ENCODE measurements around the gene VPS8.

The VPS8 gene

DNA sequence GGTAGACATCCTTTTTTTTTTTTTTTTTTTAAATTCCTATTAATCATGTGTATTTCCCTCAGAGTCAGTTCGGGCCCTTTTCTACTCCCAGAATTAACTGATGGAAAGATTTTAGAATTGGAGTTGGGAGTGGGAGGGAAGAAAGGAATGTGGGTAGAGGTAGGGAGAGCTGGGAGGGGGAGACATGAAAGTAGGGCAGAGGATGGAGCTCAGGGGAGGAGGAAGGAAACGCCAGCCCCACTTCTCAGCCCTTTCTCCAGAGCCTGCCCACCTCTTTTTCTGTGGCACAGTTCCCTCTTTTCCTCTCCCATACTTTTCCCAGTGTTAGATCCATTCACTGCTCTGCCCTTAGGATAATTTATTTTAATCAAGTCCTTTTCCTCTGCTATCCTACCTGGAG, 129.4 kb downstream of the VPS8 start:
- no peak for TF ChIP-seq GABPA (IDR thresholded peaks at IDR 0.05; ENCODE audit: low read depth)
- TF ChIP-seq SPI1 (IDR thresholded peaks at IDR 0.05; ENCODE audit: borderline replicate concordance, low read depth), result no peak
- TF ChIP-seq, protein P1, sequence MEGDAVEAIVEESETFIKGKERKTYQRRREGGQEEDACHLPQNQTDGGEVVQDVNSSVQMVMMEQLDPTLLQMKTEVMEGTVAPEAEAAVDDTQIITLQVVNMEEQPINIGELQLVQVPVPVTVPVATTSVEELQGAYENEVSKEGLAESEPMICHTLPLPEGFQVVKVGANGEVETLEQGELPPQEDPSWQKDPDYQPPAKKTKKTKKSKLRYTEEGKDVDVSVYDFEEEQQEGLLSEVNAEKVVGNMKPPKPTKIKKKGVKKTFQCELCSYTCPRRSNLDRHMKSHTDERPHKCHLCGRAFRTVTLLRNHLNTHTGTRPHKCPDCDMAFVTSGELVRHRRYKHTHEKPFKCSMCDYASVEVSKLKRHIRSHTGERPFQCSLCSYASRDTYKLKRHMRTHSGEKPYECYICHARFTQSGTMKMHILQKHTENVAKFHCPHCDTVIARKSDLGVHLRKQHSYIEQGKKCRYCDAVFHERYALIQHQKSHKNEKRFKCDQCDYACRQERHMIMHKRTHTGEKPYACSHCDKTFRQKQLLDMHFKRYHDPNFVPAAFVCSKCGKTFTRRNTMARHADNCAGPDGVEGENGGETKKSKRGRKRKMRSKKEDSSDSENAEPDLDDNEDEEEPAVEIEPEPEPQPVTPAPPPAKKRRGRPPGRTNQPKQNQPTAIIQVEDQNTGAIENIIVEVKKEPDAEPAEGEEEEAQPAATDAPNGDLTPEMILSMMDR (IDR thresholded peaks at IDR 0.05; ENCODE audit: insufficient read depth, low read length), result no peak
- no peak for TF ChIP-seq POLR2AphosphoS5 (IDR thresholded peaks at IDR 0.05; ENCODE audit: low read depth)
- TF ChIP-seq, protein P2, sequence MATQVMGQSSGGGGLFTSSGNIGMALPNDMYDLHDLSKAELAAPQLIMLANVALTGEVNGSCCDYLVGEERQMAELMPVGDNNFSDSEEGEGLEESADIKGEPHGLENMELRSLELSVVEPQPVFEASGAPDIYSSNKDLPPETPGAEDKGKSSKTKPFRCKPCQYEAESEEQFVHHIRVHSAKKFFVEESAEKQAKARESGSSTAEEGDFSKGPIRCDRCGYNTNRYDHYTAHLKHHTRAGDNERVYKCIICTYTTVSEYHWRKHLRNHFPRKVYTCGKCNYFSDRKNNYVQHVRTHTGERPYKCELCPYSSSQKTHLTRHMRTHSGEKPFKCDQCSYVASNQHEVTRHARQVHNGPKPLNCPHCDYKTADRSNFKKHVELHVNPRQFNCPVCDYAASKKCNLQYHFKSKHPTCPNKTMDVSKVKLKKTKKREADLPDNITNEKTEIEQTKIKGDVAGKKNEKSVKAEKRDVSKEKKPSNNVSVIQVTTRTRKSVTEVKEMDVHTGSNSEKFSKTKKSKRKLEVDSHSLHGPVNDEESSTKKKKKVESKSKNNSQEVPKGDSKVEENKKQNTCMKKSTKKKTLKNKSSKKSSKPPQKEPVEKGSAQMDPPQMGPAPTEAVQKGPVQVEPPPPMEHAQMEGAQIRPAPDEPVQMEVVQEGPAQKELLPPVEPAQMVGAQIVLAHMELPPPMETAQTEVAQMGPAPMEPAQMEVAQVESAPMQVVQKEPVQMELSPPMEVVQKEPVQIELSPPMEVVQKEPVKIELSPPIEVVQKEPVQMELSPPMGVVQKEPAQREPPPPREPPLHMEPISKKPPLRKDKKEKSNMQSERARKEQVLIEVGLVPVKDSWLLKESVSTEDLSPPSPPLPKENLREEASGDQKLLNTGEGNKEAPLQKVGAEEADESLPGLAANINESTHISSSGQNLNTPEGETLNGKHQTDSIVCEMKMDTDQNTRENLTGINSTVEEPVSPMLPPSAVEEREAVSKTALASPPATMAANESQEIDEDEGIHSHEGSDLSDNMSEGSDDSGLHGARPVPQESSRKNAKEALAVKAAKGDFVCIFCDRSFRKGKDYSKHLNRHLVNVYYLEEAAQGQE (IDR thresholded peaks at IDR 0.05; ENCODE audit: insufficient replicate concordance, low read depth), result no peak
- Histone ChIP-seq H3K4me3 (replicated peaks; ENCODE audit: insufficient read depth, low read length) (no peak overlapping the region), H3K27me3 (ENCODE audit: insufficient read depth, poor library complexity, severe bottlenecking) (no peaks in the 10 kb centered on the region), H3K27ac (replicated peaks) (no peak overlapping the region)
- no peak for DNase-seq (ENCODE audit: low read depth in 1 of 2, low spot score in 1 of 2)

DNA sequence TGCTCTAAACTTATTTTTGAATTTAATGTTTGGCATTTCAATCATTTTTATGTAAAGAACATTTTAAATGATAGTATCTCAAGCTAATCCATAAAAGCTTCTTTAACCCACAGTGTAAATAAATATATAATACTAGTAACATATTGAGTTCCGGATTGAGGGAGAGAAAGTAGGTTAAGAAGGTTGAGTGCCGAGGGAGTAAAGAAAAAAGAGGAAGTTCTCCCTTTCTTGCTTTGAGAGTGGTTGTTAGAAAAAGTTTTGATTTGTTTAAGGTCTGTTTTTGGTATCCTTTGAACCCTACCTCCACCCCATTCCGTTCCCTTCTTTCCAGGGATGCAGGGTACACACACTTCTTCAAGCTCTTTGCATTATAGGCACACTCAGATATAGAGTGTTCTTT, 130.8 kb downstream of the VPS8 start:
- no peak overlapping the region for H3K4me3 ChIP-seq (replicated peaks; ENCODE audit: insufficient read depth, low read length)
- H3K27ac ChIP-seq (replicated peaks), result no peak overlapping the region
- DNase-seq (ENCODE audit: low read depth in 1 of 2, low spot score in 1 of 2), result no peak
- no peaks in the 10 kb centered on the region for H3K27me3 ChIP-seq (ENCODE audit: insufficient read depth, poor library complexity, severe bottlenecking)
- no peak for TF ChIP-seq GABPA (IDR thresholded peaks at IDR 0.05; ENCODE audit: low read depth)
- TF ChIP-seq, protein P1 (IDR thresholded peaks at IDR 0.05; ENCODE audit: insufficient read depth, low read length), result no peak
- TF ChIP-seq, protein P2 (IDR thresholded peaks at IDR 0.05; ENCODE audit: insufficient replicate concordance, low read depth), result no peak
- no peak for TF ChIP-seq SPI1 (IDR thresholded peaks at IDR 0.05; ENCODE audit: borderline replicate concordance, low read depth)
- no peak for TF ChIP-seq POLR2AphosphoS5 (IDR thresholded peaks at IDR 0.05; ENCODE audit: low read depth)

DNA sequence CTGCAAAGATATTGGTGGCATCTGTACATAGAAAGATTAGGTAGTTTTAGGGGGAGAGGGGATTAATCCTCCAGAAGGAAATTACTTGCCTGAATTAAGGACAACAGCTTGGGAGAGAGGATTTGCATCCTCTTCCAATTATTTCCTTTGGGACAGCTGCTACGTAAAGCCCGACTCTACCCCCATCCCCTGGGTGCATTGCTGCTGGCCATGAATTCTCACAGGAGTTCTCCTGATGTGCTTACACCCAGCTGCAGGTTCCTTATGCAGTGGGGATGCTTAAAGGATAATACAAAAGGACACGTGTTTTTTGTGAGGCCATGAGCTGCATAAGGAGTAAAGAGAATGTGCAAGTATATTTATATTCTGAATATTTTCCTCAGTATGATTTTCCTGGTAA, 132.3 kb downstream of the VPS8 start:
- Histone ChIP-seq H3K27ac (replicated peaks) (no peak overlapping the region), H3K27me3 (ENCODE audit: insufficient read depth, poor library complexity, severe bottlenecking) (no peaks in the 10 kb centered on the region), H3K4me3 (replicated peaks; ENCODE audit: insufficient read depth, low read length) (no peak overlapping the region)
- TF ChIP-seq, protein P1 (IDR thresholded peaks at IDR 0.05; ENCODE audit: insufficient read depth, low read length), result no peak
- TF ChIP-seq POLR2AphosphoS5 (IDR thresholded peaks at IDR 0.05; ENCODE audit: low read depth) (no peak), SPI1 (IDR thresholded peaks at IDR 0.05; ENCODE audit: borderline replicate concordance, low read depth) (no peak), GABPA (IDR thresholded peaks at IDR 0.05; ENCODE audit: low read depth) (no peak)
- TF ChIP-seq, protein P2 (IDR thresholded peaks at IDR 0.05; ENCODE audit: insufficient replicate concordance, low read depth), result no peak
- no peak for DNase-seq (ENCODE audit: low read depth in 1 of 2, low spot score in 1 of 2)
